IMR-90 (cell line): ENCODE results near the gene IGF2BP3.

Experiments
- CHD1 ChIP-seq: IDR thresholded peaks from 2 replicates; pipeline ENCODE4 v1.6.1; 2012; ENCODE audit warnings: low read depth, low read length, improper control_type of control experiment
- CTCF ChIP-seq: conservative IDR thresholded peaks from 2 replicates; pipeline ENCODE4 v1.5.1; 2012; ENCODE audit warnings: mild to moderate bottlenecking, low read depth, low read length, improper control_type of control experiment
- MAFK ChIP-seq: IDR thresholded peaks from 2 replicates; pipeline ENCODE4 v1.6.1; 2012; ENCODE audit warnings: low read depth, low read length, improper control_type of control experiment
- POLR2A ChIP-seq: IDR thresholded peaks from 2 replicates; pipeline ENCODE4 v1.6.1; 2012; ENCODE audit warnings: mild to moderate bottlenecking, low read depth, low read length
- RAD21 ChIP-seq: IDR thresholded peaks from 2 replicates; pipeline ENCODE4 v1.6.1; 2012; ENCODE audit warnings: low read length, improper control_type of control experiment
- SMC3 ChIP-seq: fragments of 150-350 bp; IDR thresholded peaks from 2 replicates; pipeline ENCODE4 v1.6.1; 2016; ENCODE audit warnings: low read depth, mild to moderate bottlenecking, antibody characterized with exemption, low read length, moderate library complexity

GRCh38 chr7:23338863-23339262 lies 131.4 kb downstream of the IGF2BP3 start:
- TF ChIP-seq POLR2A = no peak
- TF ChIP-seq CTCF = no peak
- TF ChIP-seq CHD1 = no peak
- no peak for TF ChIP-seq MAFK
- no peak for TF ChIP-seq RAD21
- TF ChIP-seq SMC3 = no peak
